ENCODE measurements around the gene SLC24A4. TPM values are rescaled to one million over a fixed set of nuclear protein-coding genes. Genes with fewer than 3 reads are reported as not detected.

The SLC24A4 gene
- total RNA-seq, 1 experiment from 2014 or later: 0.07 TPM

- Histone ChIP-seq H3K9me3 (no peaks in the 10 kb centered on the region), H3K36me3 (no peaks in the 10 kb centered on the region), H3K27me3 (no peaks in the 10 kb centered on the region), H3K4me3 (no peak overlapping the region)
- DNase-seq: no peak
Observed at GRCh38 chr14:92516966-92517506, 194.1 kb downstream of the SLC24A4 start.

GRCh38 chr14:92517761-92518160 is 194.8 kb downstream of the SLC24A4 start:
- Histone ChIP-seq H3K9me3 (no peaks in the 10 kb centered on the region), H3K27me3 (no peaks in the 10 kb centered on the region), H3K4me3 (no peak overlapping the region), H3K36me3 (no peaks in the 10 kb centered on the region)
- DNase-seq: no peak

- H3K27me3 ChIP-seq: no peaks in the 10 kb centered on the region
- H3K36me3 ChIP-seq: no peaks in the 10 kb centered on the region
- no peak overlapping the region for H3K4me3 ChIP-seq
- DNase-seq: no peak
- H3K9me3 ChIP-seq: no peaks in the 10 kb centered on the region
Observed at GRCh38 chr14:92519246-92520101, 196.5 kb downstream of the SLC24A4 start.

GRCh38 chr14:92520102-92521057 is 197.4 kb downstream of the SLC24A4 start:
- H3K27me3 ChIP-seq: no peaks in the 10 kb centered on the region
- no peak overlapping the region for H3K4me3 ChIP-seq
- no peak for DNase-seq
- H3K36me3 ChIP-seq: no peaks in the 10 kb centered on the region
- H3K9me3 ChIP-seq: no peaks in the 10 kb centered on the region

- Histone ChIP-seq H3K9me3 (no peaks in the 10 kb centered on the region), H3K36me3 (no peaks in the 10 kb centered on the region), H3K4me3 (no peak overlapping the region), H3K27me3 (no peaks in the 10 kb centered on the region)
- no peak for DNase-seq
Observed at GRCh38 chr14:92521058-92521415, 198.1 kb downstream of the SLC24A4 start.

- H3K4me3 ChIP-seq: no peak overlapping the region
- no peaks in the 10 kb centered on the region for H3K36me3 ChIP-seq
Observed at GRCh38 chr14:92523752-92524151, 200.8 kb downstream of the SLC24A4 start.

GRCh38 chr14:92524602-92525185 is 201.7 kb downstream of the SLC24A4 start:
- Histone ChIP-seq H3K27me3 (no peaks in the 10 kb centered on the region), H3K36me3 (no peaks in the 10 kb centered on the region), H3K9me3 (no peaks in the 10 kb centered on the region), H3K4me3 (no peak overlapping the region)
- DNase-seq: no peak

More at GRCh38 chr14:92523752-92524151, 200.8 kb downstream of the SLC24A4 start:
- H3K27me3 ChIP-seq: no peaks in the 10 kb centered on the region
- no peaks in the 10 kb centered on the region for H3K9me3 ChIP-seq
- DNase-seq: no peak

GRCh38 chr14:92525322-92526095 is 202.5 kb downstream of the SLC24A4 start:
- DNase-seq: no peak

GRCh38 chr14:92527721-92528120 is 204.8 kb downstream of the SLC24A4 start:
- Histone ChIP-seq H3K9me3 (no peaks in the 10 kb centered on the region), H3K4me3 (no peak overlapping the region), H3K27me3 (no peaks in the 10 kb centered on the region), H3K36me3 (no peaks in the 10 kb centered on the region)
- DNase-seq: no peak

More at GRCh38 chr14:92525322-92526095, 202.5 kb downstream of the SLC24A4 start:
- Histone ChIP-seq H3K4me3 (no peak overlapping the region), H3K9me3 (no peaks in the 10 kb centered on the region), H3K36me3 (no peaks in the 10 kb centered on the region), H3K27me3 (no peaks in the 10 kb centered on the region)

- no peaks in the 10 kb centered on the region for H3K9me3 ChIP-seq
- no peak overlapping the region for H3K4me3 ChIP-seq
- DNase-seq: no peak
- no peaks in the 10 kb centered on the region for H3K36me3 ChIP-seq
- H3K27me3 ChIP-seq: no peaks in the 10 kb centered on the region
Observed at GRCh38 chr14:92528486-92529100, 205.6 kb downstream of the SLC24A4 start.

- Histone ChIP-seq H3K9me3 (no peaks in the 10 kb centered on the region), H3K4me3 (no peak overlapping the region), H3K36me3 (no peaks in the 10 kb centered on the region), H3K27me3 (no peaks in the 10 kb centered on the region)
- DNase-seq: no peak
Observed at GRCh38 chr14:92529903-92530302, 206.9 kb downstream of the SLC24A4 start.

GRCh38 chr14:92531106-92531873 is 208.3 kb downstream of the SLC24A4 start:
- H3K27me3 ChIP-seq: no peaks in the 10 kb centered on the region
- DNase-seq: no peak
- H3K36me3 ChIP-seq: no peaks in the 10 kb centered on the region
- H3K9me3 ChIP-seq: no peaks in the 10 kb centered on the region
- no peak overlapping the region for H3K4me3 ChIP-seq

GRCh38 chr14:92532490-92533163 is 209.7 kb downstream of the SLC24A4 start:
- no peaks in the 10 kb centered on the region for H3K9me3 ChIP-seq
- no peak for DNase-seq
- H3K36me3 ChIP-seq: no peaks in the 10 kb centered on the region
- H3K4me3 ChIP-seq: no peak overlapping the region
- H3K27me3 ChIP-seq: no peaks in the 10 kb centered on the region

- Histone ChIP-seq H3K36me3 (no peaks in the 10 kb centered on the region), H3K9me3 (no peaks in the 10 kb centered on the region), H3K4me3 (no peak overlapping the region), H3K27me3 (no peaks in the 10 kb centered on the region)
- DNase-seq: no peak
Observed at GRCh38 chr14:92534932-92535643, 212.1 kb downstream of the SLC24A4 start.
